GM21526 (cell line): ENCODE measurements around the gene SPOCD1.
"Not testable (repeated sequence)": the region's sequence is repeated elsewhere in the genome, so short reads cannot be mapped to it uniquely, and the experiment has no call there.

Experiments used
- ATAC-seq: cut with Tn5 transposase; IDR thresholded peaks from one replicate; pipeline ENCODE4 v1.9.1; 2021; ENCODE audit warnings: moderate library complexity; ENCODE audit not compliant: unreplicated experiment, low FRiP score

Gene SPOCD1

DNA sequence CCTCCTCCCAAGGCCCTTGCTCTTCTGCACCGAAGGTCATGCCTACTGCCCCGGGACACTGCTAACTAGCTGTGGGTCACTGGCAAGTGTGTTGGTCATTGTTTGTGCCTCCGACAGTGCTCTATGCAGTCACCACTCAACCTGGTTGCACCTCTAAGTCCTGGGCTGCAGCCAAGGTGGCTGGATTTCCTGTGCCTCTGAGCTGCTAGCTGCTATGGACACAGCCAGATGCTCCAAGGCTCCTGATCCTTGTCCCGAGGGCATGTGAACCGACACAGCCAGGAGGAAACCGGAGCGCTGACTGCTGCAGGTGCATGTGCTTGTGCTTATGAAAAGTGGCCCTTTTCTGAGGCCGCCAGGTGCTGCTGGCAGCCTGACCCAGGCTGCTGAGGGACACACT is 14.7 kb upstream of the SPOCD1 start:
- no peak for ATAC-seq

GRCh38 chr1:31830065-31830464 is 14.2 kb upstream of the SPOCD1 start:
- ATAC-seq, result no peak

DNA sequence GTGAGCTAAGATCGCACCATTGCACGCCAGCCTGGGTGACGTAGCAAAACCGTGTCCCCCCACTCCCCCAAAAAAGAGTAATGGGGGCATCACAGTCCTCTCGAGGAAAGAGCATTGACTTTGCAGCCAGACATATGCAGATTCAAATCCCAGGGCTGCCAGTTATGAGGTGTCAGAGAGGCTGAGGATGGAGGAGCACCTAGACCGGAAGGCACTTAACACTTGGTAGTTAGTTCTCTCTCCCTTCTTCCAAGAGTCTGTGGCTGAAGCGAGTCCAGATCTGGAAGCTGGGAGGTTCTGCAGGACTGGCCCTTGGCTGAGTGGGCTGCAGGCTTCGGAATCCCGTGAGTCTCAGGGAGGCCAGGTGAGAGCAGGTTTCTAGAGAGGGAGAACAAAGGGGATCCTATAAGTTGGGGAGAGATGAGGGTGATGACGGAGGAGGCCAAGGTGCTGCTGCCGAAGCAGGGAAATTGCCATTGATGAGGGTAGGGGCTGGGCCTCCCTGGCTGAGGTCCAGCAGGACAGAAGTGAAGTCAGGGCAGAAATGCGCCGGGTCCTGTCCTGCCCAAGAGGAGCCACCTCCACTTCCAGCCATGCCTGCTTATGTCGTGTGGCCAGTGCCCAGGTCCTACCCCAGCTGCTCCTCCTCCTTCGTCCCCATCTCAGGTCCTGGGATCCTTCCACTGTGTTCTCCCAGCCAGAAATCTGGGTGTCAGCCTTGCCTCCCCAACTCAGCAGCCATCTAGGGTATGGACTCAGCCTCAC is 13.3 kb upstream of the SPOCD1 start:
- no peak for ATAC-seq

DNA sequence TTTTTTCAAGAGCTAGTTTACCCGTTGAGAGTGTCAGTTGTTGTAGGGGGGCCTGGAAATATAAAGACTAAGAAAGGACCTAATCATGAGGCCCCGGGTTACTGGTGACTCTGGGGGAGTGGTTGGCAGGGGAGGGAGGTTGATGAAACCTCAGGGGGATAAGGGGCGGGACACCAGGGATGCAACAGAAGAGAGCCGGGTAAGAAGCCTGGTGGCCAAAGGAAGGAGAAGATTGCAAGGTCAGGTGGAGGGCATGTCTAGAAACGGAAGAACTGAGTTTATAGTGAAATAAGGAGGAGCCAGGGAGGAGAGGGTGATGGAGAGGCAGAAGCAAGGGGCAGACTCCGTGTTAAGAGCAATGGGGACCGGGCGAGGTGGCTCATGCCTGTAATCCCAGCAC is 12.5 kb upstream of the SPOCD1 start:
- no peak for ATAC-seq

GRCh38 chr1:31823780-31824179 is 8.0 kb upstream of the SPOCD1 start:
- no peak for ATAC-seq

- ATAC-seq, result no peak
These were observed 6.9 kb upstream of the SPOCD1 start for GRCh38 chr1:31822766-31823165.

DNA sequence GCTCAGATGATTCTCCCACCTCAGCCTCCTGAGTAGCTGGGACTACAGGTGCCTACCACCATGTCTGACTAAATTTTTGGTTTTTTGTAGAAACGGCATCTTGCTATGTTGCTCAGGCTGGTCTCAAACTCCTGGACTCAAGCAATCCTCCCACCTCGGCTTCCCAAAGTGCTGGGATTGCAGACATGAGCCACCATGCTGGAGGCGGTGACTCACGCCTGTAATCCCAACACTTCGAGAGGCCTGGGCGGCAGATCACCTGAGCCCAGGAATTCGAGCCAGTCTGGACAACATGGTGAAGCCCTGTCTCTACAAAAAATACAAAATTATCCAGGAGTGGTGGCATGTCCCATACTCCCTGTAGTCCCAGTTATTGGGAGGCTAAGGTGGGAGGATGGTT is 4.4 kb upstream of the SPOCD1 start:
- ATAC-seq, result not testable (repeated sequence)

GRCh38 chr1:31818206-31818605 is 2.4 kb upstream of the SPOCD1 start:
- no peak for ATAC-seq

- ATAC-seq, result not testable (repeated sequence)
These were observed 1.1 kb upstream of the SPOCD1 start for GRCh38 chr1:31816947-31817346.

DNA sequence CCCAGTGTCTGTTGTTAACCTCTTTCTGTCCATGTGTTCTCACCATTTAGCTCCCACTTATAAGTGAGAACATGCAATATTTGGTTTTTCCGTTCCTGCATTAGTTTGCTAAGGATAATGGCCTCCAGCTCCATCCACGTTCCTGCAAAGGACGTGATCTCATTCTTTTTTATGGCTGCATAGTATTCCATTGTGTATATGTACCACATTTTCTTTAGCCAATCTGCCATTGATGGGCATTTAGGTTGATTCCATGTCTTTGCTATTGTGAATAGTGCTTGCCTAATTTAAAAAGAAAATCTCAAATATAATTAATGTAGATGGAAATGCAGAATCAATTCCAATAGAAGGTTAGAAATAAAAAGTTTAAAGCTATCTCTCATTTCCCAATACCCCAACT is 679 bp upstream of the SPOCD1 start:
- ATAC-seq, result not testable (repeated sequence)

GRCh38 chr1:31815307-31815645 is 546 bp downstream of the SPOCD1 start:
- ATAC-seq, result no peak

DNA sequence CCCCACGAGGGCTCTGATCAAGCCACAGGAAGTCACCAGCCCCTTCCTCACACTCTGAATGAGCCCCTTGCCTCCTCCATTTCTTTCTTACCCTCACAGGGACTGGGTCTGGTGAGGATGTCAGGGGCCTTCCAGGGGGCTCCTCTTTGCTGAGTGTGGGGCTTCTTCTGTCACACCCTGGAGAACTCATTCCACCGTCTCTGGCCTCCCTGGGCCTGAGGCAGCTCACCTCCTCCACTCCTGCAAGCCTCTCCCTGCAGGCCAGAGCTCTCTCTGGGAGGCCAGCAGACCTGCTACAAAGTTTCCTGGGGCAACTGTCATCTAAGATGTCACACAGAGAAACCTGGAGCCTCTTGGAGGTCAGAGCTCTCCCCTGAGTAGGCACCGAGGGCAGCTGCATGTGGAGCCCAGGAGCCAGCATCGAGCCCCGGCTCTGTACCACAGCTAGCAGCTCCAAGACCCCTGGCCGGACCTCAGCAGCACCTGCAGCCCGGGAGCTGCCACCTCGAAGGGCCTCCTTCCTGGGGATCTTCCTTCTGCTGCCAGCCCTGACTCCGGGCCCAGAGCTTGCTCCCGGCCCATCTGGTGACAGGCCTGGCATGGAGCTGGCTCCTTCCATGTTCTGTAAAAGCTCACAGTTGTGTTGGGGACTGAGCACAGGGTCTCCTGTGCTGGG is 1.1 kb downstream of the SPOCD1 start:
- no peak for ATAC-seq

DNA sequence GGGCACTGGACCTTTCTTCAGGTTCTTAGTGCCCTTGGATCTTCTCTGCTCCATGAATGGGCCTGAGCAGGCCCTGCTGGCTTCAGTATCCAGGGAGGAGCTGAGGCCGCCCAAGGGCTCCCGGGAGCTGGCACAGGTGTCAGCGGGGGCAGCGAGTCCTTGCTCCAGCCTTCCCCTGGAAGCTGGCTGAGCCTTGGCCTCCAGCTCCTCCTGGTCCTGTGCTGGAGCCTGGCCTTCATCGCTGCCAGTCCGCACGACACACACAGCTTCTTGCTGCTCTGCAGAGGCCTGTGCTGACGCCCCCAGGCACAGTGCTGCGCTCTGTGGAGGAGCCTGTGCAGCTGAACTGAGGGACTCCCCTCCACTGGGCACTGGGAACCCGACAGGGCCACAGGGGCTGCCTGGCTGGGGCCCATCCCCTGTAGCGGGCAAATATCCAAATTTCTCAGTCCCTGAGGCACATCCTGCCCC is 1.7 kb downstream of the SPOCD1 start:
- no peak for ATAC-seq

DNA sequence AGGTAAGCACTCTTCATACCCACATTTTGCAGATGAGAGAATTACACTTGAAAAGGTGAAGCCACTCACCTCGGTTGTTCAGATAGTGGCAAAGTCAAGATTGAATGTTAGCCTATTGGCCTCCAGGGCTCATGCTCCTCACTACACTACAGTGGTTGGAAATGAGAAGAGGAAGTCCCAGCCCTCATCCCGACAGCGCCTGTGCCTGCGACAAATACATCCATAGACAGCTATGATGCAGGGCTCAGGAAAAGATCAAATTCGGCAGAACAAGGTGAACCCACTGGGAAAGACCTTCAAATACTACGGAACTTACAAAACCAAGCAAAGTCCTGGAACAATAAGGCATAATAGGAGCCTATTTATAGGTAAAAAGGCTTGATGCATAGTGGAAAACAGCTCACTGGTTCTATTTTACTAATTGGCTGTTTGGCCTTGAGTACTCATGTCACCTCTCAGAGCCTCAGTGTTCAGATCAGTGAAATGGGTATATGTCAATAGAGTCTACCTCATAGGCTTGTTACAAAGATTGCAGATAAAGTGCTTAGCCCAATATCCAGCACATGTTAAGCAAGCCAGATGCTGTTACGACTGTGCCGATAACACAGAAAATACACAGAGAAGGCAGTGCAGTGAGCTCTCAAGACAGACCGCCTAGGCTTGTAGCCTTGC is 3.5 kb downstream of the SPOCD1 start:
- no peak for ATAC-seq

DNA sequence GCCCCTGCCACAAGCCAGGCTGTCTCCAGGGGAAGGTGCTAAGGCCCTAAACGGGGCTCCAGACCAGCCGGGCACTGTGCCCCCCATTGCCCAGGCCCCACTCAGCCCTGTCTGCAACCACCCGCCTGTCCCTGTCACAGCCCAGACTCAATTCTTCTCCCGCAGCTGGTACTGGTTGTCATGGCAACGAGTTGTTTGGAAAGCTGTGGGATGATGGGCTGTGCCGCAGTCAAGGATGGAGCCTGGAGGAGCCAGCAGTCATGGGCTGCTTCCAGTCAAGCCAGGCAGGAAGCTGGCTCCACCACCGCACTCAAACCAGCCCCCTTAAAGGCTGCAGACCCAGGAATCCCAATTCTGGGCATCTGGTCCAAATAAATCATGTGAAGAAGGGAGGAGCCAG is 4.2 kb downstream of the SPOCD1 start:
- ATAC-seq, result no peak

GRCh38 chr1:31809698-31810097 is 6.1 kb downstream of the SPOCD1 start:
- no peak for ATAC-seq

DNA sequence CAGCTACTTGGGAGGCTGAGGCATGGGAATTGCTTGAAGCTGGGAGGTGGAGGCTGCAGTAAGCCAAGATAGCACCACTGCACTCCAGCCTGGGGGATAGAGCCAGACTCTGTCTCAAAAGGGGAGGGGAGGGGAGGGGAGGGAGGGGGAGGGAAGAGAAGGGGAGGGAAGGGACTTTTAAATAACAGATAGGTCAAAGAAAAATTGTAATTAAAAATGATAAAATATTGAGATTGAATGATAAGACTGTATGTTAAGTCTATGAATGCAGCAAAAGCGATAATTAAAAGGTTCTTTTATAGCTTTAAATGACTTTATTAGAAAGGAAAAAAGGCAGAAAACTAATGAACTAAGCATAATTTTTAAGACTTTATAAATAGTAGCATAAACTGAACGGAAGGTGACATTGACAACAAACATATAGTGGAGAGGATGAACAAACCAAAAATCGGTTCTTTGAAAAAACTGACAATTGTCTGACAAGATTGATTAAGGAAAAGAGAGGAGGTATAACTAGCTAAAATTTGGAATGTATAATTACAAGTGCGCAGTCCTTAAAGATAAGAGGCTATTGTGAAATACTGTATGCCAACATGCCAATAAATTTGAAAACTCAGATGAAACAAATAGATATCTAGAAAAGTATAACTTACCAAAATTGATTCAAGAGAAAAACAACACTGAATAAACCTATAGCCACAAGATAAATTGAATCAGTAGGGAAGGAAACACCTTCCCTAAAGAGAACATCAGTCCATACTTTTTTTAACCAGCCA is 8.4 kb downstream of the SPOCD1 start:
- ATAC-seq, result no peak

- ATAC-seq, result no peak
These were observed 10.5 kb downstream of the SPOCD1 start for GRCh38 chr1:31805318-31805717.

DNA sequence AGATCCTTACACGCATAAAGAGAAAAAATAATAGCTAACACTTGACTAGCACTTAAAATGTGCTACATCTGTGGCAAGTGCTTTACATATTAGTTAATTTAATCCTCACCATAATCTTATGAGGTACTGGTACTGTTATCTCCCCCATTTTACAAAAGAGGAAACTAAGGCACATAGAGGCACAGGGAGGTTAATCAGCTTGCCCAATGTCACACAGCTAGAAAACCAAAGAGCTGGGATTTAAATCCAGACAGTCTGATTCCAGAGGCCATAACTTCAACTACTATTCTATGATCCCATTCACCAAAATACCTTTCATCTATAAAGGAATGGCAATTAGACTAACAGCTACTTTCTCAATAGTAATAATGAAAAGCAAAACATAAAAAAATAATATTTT is 11.7 kb downstream of the SPOCD1 start:
- no peak for ATAC-seq

- no peak for ATAC-seq
These were observed 12.2 kb downstream of the SPOCD1 start for GRCh38 chr1:31803610-31804009.
